ENCODE data around the gene MYBPC1.

Gene MYBPC1

GRCh38 chr12:101599311-101599710 is 4.5 kb downstream of the MYBPC1 start:
- DNase-seq (ENCODE audit: low read depth in 3 of 3): no peak

GRCh38 chr12:101599771-101600484 is 5.2 kb downstream of the MYBPC1 start:
- no peak for DNase-seq (ENCODE audit: low read depth in 3 of 3)

GRCh38 chr12:101604132-101604531 is 9.4 kb downstream of the MYBPC1 start:
- DNase-seq (ENCODE audit: low read depth in 3 of 3): no peak

- DNase-seq (ENCODE audit: low read depth in 3 of 3): no peak
Observed at GRCh38 chr12:101607894-101608293, 13.1 kb downstream of the MYBPC1 start.

GRCh38 chr12:101608301-101609133 is 13.7 kb downstream of the MYBPC1 start:
- DNase-seq (ENCODE audit: low read depth in 3 of 3): no peak

- DNase-seq (ENCODE audit: low read depth in 3 of 3): no peak
Observed at GRCh38 chr12:101609198-101609597, 14.4 kb downstream of the MYBPC1 start.

- DNase-seq (ENCODE audit: low read depth in 3 of 3): no peak
Observed at GRCh38 chr12:101612160-101612916, 17.6 kb downstream of the MYBPC1 start.

GRCh38 chr12:101616027-101616494 is 21.3 kb downstream of the MYBPC1 start:
- no peak for DNase-seq (ENCODE audit: low read depth in 3 of 3)

GRCh38 chr12:101619026-101619786 is 24.4 kb downstream of the MYBPC1 start:
- no peak for DNase-seq (ENCODE audit: low read depth in 3 of 3)

GRCh38 chr12:101619858-101620761 is 25.3 kb downstream of the MYBPC1 start:
- DNase-seq (ENCODE audit: low read depth in 3 of 3): no peak

- DNase-seq (ENCODE audit: low read depth in 3 of 3): no peak
Observed at GRCh38 chr12:101620762-101621133, 26.0 kb downstream of the MYBPC1 start.

- DNase-seq (ENCODE audit: low read depth in 3 of 3): no peak
Observed at GRCh38 chr12:101628676-101629075, 33.9 kb downstream of the MYBPC1 start.

- no peak for DNase-seq (ENCODE audit: low read depth in 3 of 3)
Observed at GRCh38 chr12:101634724-101635123, 40.0 kb downstream of the MYBPC1 start.

- no peak for DNase-seq (ENCODE audit: low read depth in 3 of 3)
Observed at GRCh38 chr12:101637936-101638335, 43.2 kb downstream of the MYBPC1 start.

- peak in 1 of 3 donors; percentile 7 for DNase-seq (ENCODE audit: low read depth in 3 of 3)
Observed at GRCh38 chr12:101642115-101643067, 47.6 kb downstream of the MYBPC1 start.

GRCh38 chr12:101647711-101648110 is 52.9 kb downstream of the MYBPC1 start:
- no peak for DNase-seq (ENCODE audit: low read depth in 3 of 3)

GRCh38 chr12:101648195-101648594 is 53.4 kb downstream of the MYBPC1 start:
- no peak for DNase-seq (ENCODE audit: low read depth in 3 of 3)

GRCh38 chr12:101650346-101651117 is 55.8 kb downstream of the MYBPC1 start:
- no peak for DNase-seq (ENCODE audit: low read depth in 3 of 3)

GRCh38 chr12:101653030-101653429 is 58.3 kb downstream of the MYBPC1 start:
- no peak for DNase-seq (ENCODE audit: low read depth in 3 of 3)
